SJCRH30 (cell line): ENCODE data around the gene INPP5A. TPM values are rescaled to one million over a fixed set of nuclear protein-coding genes. Genes with fewer than 3 reads are reported as not detected.
"Not testable (repeated sequence)": the region's sequence is repeated elsewhere in the genome, so short reads cannot be mapped to it uniquely, and the experiment has no call there.

Experiments used
- DNase-seq, 2 experiments: peaks; one replicate each; pipeline ENCODE4 v3.0.0-alpha.2; 2015 to 2020
- H3K27ac ChIP-seq: fragments of 250-450 bp; sonication (Bioruptor Pico); 2 replicates; pipeline ENCODE4 v1.5.1; 2020; ENCODE audit warnings: mild to moderate bottlenecking, moderate library complexity
- H3K27me3 ChIP-seq: fragments of 250-450 bp; sonication (Bioruptor Pico); 2 replicates; pipeline ENCODE4 v1.5.1; 2020; ENCODE audit warnings: mild to moderate bottlenecking, moderate library complexity
- H3K36me3 ChIP-seq: fragments of 250-450 bp; sonication (Bioruptor Pico); 2 replicates; pipeline ENCODE4 v1.5.1; 2020; ENCODE audit warnings: mild to moderate bottlenecking, moderate library complexity
- H3K4me1 ChIP-seq: fragments of 250-450 bp; sonication (Bioruptor Pico); 2 replicates; pipeline ENCODE4 v1.5.1; 2020; ENCODE audit warnings: mild to moderate bottlenecking, moderate library complexity
- H3K4me3 ChIP-seq: fragments of 250-450 bp; sonication (Bioruptor Pico); 2 replicates; pipeline ENCODE4 v1.5.1; 2020; ENCODE audit warnings: mild to moderate bottlenecking, moderate library complexity
- H3K9me3 ChIP-seq: fragments of 250-450 bp; sonication (Bioruptor Pico); replicated peaks from 2 replicates; pipeline ENCODE4 v1.5.1; 2020; ENCODE audit warnings: mild to moderate bottlenecking, moderate library complexity
- total RNA-seq: library from RNA; depleted of rRNA; stranded (reverse); fragments of >200 nt; shearing (Covaris generic); gene quantifications from 2 replicates; pipeline ENCODE4 v1.2.3, GENCODE V29; 2014; rRNA removed

The INPP5A gene
- total RNA-seq: 18.9 and 22.4 TPM in 2 replicates

GRCh38 chr10:132537684-132538001, at the start of gene INPP5A:
Gene INPP5A, plus strand, starts transcription at chr10:132537787. Its CDS starts 310 bp downstream, at chr10:132538097.
- Histone ChIP-seq H3K4me1 (no peaks in the 10 kb centered on the region), H3K9me3 (no peaks in the 10 kb centered on the region), H3K4me3 (peak within 1 kb of the TSS; percentile 65), H3K36me3 (no peaks in the 10 kb centered on the region), H3K27ac (no peak within 1 kb of the TSS), H3K27me3 (no peaks in the 10 kb centered on the region)
- DNase-seq: no peak

- Histone ChIP-seq H3K4me1 (no peaks in the 10 kb centered on the region), H3K9me3 (no peaks in the 10 kb centered on the region), H3K27ac (no peak overlapping the region), H3K4me3 (no peak overlapping the region), H3K27me3 (no peaks in the 10 kb centered on the region), H3K36me3 (no peaks in the 10 kb centered on the region)
- no peak for DNase-seq
Observed at GRCh38 chr10:132488231-132488821, 49.3 kb upstream of the INPP5A start.

- Histone ChIP-seq H3K4me1 (no peaks in the 10 kb centered on the region), H3K4me3 (no peak overlapping the region), H3K36me3 (no peaks in the 10 kb centered on the region), H3K9me3 (no peaks in the 10 kb centered on the region), H3K27me3 (no peaks in the 10 kb centered on the region), H3K27ac (no peak overlapping the region)
- DNase-seq: no peak
Observed at GRCh38 chr10:132489053-132489703, 48.4 kb upstream of the INPP5A start.

GRCh38 chr10:132489704-132490534, 47.7 kb upstream of the INPP5A start:
- Histone ChIP-seq H3K4me3 (no peak overlapping the region), H3K4me1 (no peaks in the 10 kb centered on the region), H3K27ac (no peak overlapping the region), H3K27me3 (no peaks in the 10 kb centered on the region), H3K9me3 (no peaks in the 10 kb centered on the region), H3K36me3 (no peaks in the 10 kb centered on the region)
- no peak for DNase-seq

- not testable (repeated sequence) for H3K27me3 ChIP-seq, H3K36me3 ChIP-seq, H3K4me3 ChIP-seq, DNase-seq, H3K9me3 ChIP-seq, H3K4me1 ChIP-seq, H3K27ac ChIP-seq
Observed at GRCh38 chr10:132491534-132491933, 46.1 kb upstream of the INPP5A start.

GRCh38 chr10:132492323-132493025, 45.1 kb upstream of the INPP5A start:
- no peak overlapping the region for H3K4me3 ChIP-seq
- no peaks in the 10 kb centered on the region for H3K36me3 ChIP-seq
- H3K27me3 ChIP-seq: no peaks in the 10 kb centered on the region
- no peaks in the 10 kb centered on the region for H3K9me3 ChIP-seq
- H3K27ac ChIP-seq: no peak overlapping the region
- DNase-seq: no peak
- H3K4me1 ChIP-seq: no peaks in the 10 kb centered on the region

- Histone ChIP-seq H3K9me3 (no peaks in the 10 kb centered on the region), H3K4me3 (no peak overlapping the region), H3K27ac (no peak overlapping the region), H3K4me1 (no peaks in the 10 kb centered on the region), H3K36me3 (no peaks in the 10 kb centered on the region), H3K27me3 (no peaks in the 10 kb centered on the region)
- no peak for DNase-seq
Observed at GRCh38 chr10:132493246-132493755, 44.3 kb upstream of the INPP5A start.

- Histone ChIP-seq H3K4me3 (no peak overlapping the region), H3K27ac (no peak overlapping the region), H3K27me3 (no peaks in the 10 kb centered on the region), H3K36me3 (no peaks in the 10 kb centered on the region), H3K4me1 (no peaks in the 10 kb centered on the region), H3K9me3 (no peaks in the 10 kb centered on the region)
- DNase-seq: no peak
Observed at GRCh38 chr10:132493756-132494290, 43.8 kb upstream of the INPP5A start.

GRCh38 chr10:132494866-132495630, 42.5 kb upstream of the INPP5A start:
- Histone ChIP-seq H3K27me3 (no peaks in the 10 kb centered on the region), H3K27ac (no peak overlapping the region), H3K4me3 (no peak overlapping the region), H3K4me1 (no peaks in the 10 kb centered on the region), H3K36me3 (no peaks in the 10 kb centered on the region), H3K9me3 (no peaks in the 10 kb centered on the region)
- no peak for DNase-seq

GRCh38 chr10:132496360-132497062, 41.1 kb upstream of the INPP5A start:
- no peaks in the 10 kb centered on the region for H3K36me3 ChIP-seq
- DNase-seq: no peak
- no peak overlapping the region for H3K27ac ChIP-seq
- no peaks in the 10 kb centered on the region for H3K9me3 ChIP-seq
- no peaks in the 10 kb centered on the region for H3K4me1 ChIP-seq
- H3K4me3 ChIP-seq: no peak overlapping the region
- no peaks in the 10 kb centered on the region for H3K27me3 ChIP-seq

- H3K4me3 ChIP-seq: no peak overlapping the region
- DNase-seq: no peak
- no peaks in the 10 kb centered on the region for H3K36me3 ChIP-seq
- H3K27ac ChIP-seq: no peak overlapping the region
- H3K27me3 ChIP-seq: no peaks in the 10 kb centered on the region
- no peaks in the 10 kb centered on the region for H3K9me3 ChIP-seq
- no peaks in the 10 kb centered on the region for H3K4me1 ChIP-seq
Observed at GRCh38 chr10:132497063-132497680, 40.4 kb upstream of the INPP5A start.

- Histone ChIP-seq H3K9me3 (no peaks in the 10 kb centered on the region), H3K4me3 (no peak overlapping the region), H3K36me3 (no peaks in the 10 kb centered on the region), H3K27ac (no peak overlapping the region), H3K4me1 (no peaks in the 10 kb centered on the region), H3K27me3 (no peaks in the 10 kb centered on the region)
- no peak for DNase-seq
Observed at GRCh38 chr10:132497861-132498561, 39.6 kb upstream of the INPP5A start.
